GM19452 (cell line): ENCODE results near the gene CAND1.

Experiments used
- ATAC-seq: cut with Tn5 transposase; IDR thresholded peaks from one replicate; pipeline ENCODE4 v1.9.1; 2021; ENCODE audit not compliant: unreplicated experiment

The CAND1 gene

GRCh38 chr12:67280088-67280487, 10.9 kb downstream of the CAND1 start:
- ATAC-seq = no peak

- ATAC-seq = no peak
Measured at GRCh38 chr12:67280572-67280971, 11.4 kb downstream of the CAND1 start.

GRCh38 chr12:67284561-67284960, 15.4 kb downstream of the CAND1 start:
- no peak for ATAC-seq

- no peak for ATAC-seq
Measured at GRCh38 chr12:67286257-67286656, 17.1 kb downstream of the CAND1 start.

GRCh38 chr12:67287311-67287710, 18.2 kb downstream of the CAND1 start:
- no peak for ATAC-seq

- no peak for ATAC-seq
Measured at GRCh38 chr12:67288561-67288960, 19.4 kb downstream of the CAND1 start.

- no peak for ATAC-seq
Measured at GRCh38 chr12:67290378-67290777, 21.2 kb downstream of the CAND1 start.

- ATAC-seq = no peak
Measured at GRCh38 chr12:67299526-67299925, 30.4 kb downstream of the CAND1 start.

- ATAC-seq = no peak
Measured at GRCh38 chr12:67299926-67300325, 30.8 kb downstream of the CAND1 start.

- no peak for ATAC-seq
Measured at GRCh38 chr12:67302162-67302561, 33.0 kb downstream of the CAND1 start.

GRCh38 chr12:67305544-67305943, 36.4 kb downstream of the CAND1 start:
- ATAC-seq = no peak

- ATAC-seq = no peak
Measured at GRCh38 chr12:67306712-67307111, 37.6 kb downstream of the CAND1 start.

GRCh38 chr12:67315661-67316060, 46.5 kb downstream of the CAND1 start:
- ATAC-seq = no peak

- no peak for ATAC-seq
Measured at GRCh38 chr12:67318786-67319185, 49.6 kb downstream of the CAND1 start.

- no peak for ATAC-seq
Measured at GRCh38 chr12:67319936-67320335, 50.8 kb downstream of the CAND1 start.

- ATAC-seq = no peak
Measured at GRCh38 chr12:67320614-67321295, 51.6 kb downstream of the CAND1 start.

GRCh38 chr12:67322580-67322979, 53.4 kb downstream of the CAND1 start:
- no peak for ATAC-seq

GRCh38 chr12:67323007-67323406, 53.8 kb downstream of the CAND1 start:
- ATAC-seq = no peak

GRCh38 chr12:67326637-67327036, 57.5 kb downstream of the CAND1 start:
- ATAC-seq = no peak

- ATAC-seq = no peak
Measured at GRCh38 chr12:67327466-67327865, 58.3 kb downstream of the CAND1 start.

- no peak for ATAC-seq
Measured at GRCh38 chr12:67331123-67331522, 62.0 kb downstream of the CAND1 start.

GRCh38 chr12:67331828-67332227, 62.7 kb downstream of the CAND1 start:
- no peak for ATAC-seq

- ATAC-seq = no peak
Measured at GRCh38 chr12:67333649-67334048, 64.5 kb downstream of the CAND1 start.
